HFFc6 (cell line): Measurements from ENCODE around the gene SLIT3. TPM values are rescaled to one million over a fixed set of nuclear protein-coding genes. Genes with fewer than 3 reads are reported as not detected.

Experiments
- DNase-seq: peaks from one replicate; pipeline ENCODE4 v3.0.0-alpha.2; 2018
- H3K27ac Mint-ChIP-seq: 2 replicates; pipeline ENCODE4 v1.8.0; 2020; ENCODE audit warnings: mild to moderate bottlenecking, mixed read lengths
- H3K27me3 Mint-ChIP-seq: 2 replicates; pipeline ENCODE4 v1.8.0; 2021; ENCODE audit warnings: mild to moderate bottlenecking, moderate library complexity, mixed read lengths; ENCODE audit not compliant: insufficient read depth
- H3K36me3 Mint-ChIP-seq: 2 replicates; pipeline ENCODE4 v1.8.0; 2021; ENCODE audit warnings: low read depth, mixed read lengths
- H3K4me1 Mint-ChIP-seq: 2 replicates; pipeline ENCODE4 v1.8.0; 2020; ENCODE audit warnings: low read depth, mixed read lengths
- H3K4me3 Mint-ChIP-seq: 2 replicates; pipeline ENCODE4 v1.8.0; 2020; ENCODE audit warnings: mild to moderate bottlenecking, moderate library complexity, mixed read lengths
- H3K9me3 Mint-ChIP-seq: 2 replicates; pipeline ENCODE4 v1.8.0; 2020; ENCODE audit warnings: mild to moderate bottlenecking, mixed read lengths
- CTCF ChIP-seq: fragments of 200-600 bp; sonication (generic); IDR thresholded peaks from 2 replicates; pipeline ENCODE4 v1.5.0; 2021; ENCODE audit warnings: antibody characterized with exemption, mild to moderate bottlenecking
- total RNA-seq, 6 experiments: library from RNA; stranded (reverse); fragmentation: NEBNext Ultra II Directional; extraction: Animal tissue kit (Norgen Biotek cat#: 25700); gene quantifications; 2 replicates in 1 of 6; 3 replicates in 5 of 6; pipeline ENCODE4 v1.2.3, GENCODE V29; 2021

The SLIT3 gene
- total RNA-seq, 6 experiments from 2014 or later: 4.2 to 8.3 (median 7.1) TPM

GRCh38 chr5:168766426-168766700 is 534.6 kb downstream of the SLIT3 start:
- peaks cover 10% of the 10 kb centered on the region; the same call in 1 of the 2 replicates for H3K9me3 Mint-ChIP-seq
- H3K27me3 Mint-ChIP-seq: peaks cover 2% of the 10 kb centered on the region
- no peaks in the 10 kb centered on the region for H3K4me1 Mint-ChIP-seq
- TF ChIP-seq CTCF: no peak
- H3K27ac Mint-ChIP-seq: no peak overlapping the region
- H3K36me3 Mint-ChIP-seq: peaks cover 5% of the 10 kb centered on the region; the same call in 1 of the 2 replicates
- no peak for DNase-seq
- H3K4me3 Mint-ChIP-seq: no peak overlapping the region

DNA sequence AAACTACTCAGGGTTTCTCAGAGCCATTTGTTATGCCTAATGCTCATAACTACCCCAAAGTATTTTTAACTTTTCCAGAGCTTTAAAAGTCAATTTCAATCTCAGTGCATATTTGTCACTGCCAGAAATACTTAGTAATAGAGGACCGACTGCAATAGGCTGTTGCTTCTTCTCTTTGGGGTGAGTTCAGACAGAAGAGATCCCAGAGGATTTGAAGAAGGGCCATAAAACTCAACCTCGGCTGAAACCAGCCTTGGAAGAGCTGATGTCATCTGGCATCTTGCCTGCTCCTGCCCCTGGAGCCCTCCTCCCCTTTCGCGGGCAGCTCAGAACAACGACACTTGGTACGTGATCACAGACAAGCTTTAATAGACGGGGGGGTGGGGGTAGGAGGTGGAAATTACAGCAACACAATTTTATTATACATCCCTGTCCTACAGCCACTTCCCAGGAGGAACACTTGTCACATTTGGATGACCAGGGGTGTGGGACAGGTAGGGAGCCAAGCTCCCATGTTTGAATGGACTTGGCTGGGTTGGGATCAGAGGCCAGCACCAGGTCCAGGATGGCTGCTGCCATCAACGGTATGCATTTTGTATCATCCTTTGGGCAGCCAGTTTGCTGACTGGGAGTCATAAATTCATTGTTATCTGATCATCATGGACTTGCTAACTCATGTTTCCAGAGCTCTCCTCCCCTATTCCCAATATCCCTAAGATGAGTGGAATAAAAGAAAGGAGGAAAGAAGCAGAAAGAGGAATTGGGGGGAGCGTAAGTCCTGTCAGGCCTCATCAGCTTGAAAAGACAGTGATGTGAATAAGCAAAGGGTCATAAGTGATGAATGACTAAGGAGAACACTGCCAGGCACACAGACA is 535.2 kb downstream of the SLIT3 start:
- no peak for DNase-seq
- Mint-ChIP-seq H3K27ac (no peak overlapping the region), H3K27me3 (peaks cover 2% of the 10 kb centered on the region)

GRCh38 chr5:168765086-168765550 is 535.8 kb downstream of the SLIT3 start:
- H3K4me1 Mint-ChIP-seq: no peaks in the 10 kb centered on the region
- H3K9me3 Mint-ChIP-seq: peaks cover 10% of the 10 kb centered on the region; the same call in 1 of the 2 replicates
- no peak overlapping the region for H3K27ac Mint-ChIP-seq
- TF ChIP-seq CTCF: no peak
- H3K27me3 Mint-ChIP-seq: peaks cover 2% of the 10 kb centered on the region
- H3K4me3 Mint-ChIP-seq: no peak overlapping the region
- no peak for DNase-seq
- peaks cover 5% of the 10 kb centered on the region; the same call in 1 of the 2 replicates for H3K36me3 Mint-ChIP-seq

More for the DNA sequence above, 535.2 kb downstream of the SLIT3 start:
- H3K4me3 Mint-ChIP-seq: no peak overlapping the region
- H3K4me1 Mint-ChIP-seq: no peaks in the 10 kb centered on the region
- H3K36me3 Mint-ChIP-seq: peaks cover 5% of the 10 kb centered on the region; the same call in 1 of the 2 replicates
- no peak for TF ChIP-seq CTCF
- peaks cover 10% of the 10 kb centered on the region; the same call in 1 of the 2 replicates for H3K9me3 Mint-ChIP-seq

GRCh38 chr5:168756453-168757391 is 544.2 kb downstream of the SLIT3 start:
- Mint-ChIP-seq H3K4me3 (no peak overlapping the region), H3K9me3 (no peaks in the 10 kb centered on the region), H3K27ac (no peak overlapping the region), H3K36me3 (no peaks in the 10 kb centered on the region), H3K4me1 (no peaks in the 10 kb centered on the region), H3K27me3 (peaks cover 4% of the 10 kb centered on the region)
- TF ChIP-seq CTCF: no peak
- no peak for DNase-seq

DNA sequence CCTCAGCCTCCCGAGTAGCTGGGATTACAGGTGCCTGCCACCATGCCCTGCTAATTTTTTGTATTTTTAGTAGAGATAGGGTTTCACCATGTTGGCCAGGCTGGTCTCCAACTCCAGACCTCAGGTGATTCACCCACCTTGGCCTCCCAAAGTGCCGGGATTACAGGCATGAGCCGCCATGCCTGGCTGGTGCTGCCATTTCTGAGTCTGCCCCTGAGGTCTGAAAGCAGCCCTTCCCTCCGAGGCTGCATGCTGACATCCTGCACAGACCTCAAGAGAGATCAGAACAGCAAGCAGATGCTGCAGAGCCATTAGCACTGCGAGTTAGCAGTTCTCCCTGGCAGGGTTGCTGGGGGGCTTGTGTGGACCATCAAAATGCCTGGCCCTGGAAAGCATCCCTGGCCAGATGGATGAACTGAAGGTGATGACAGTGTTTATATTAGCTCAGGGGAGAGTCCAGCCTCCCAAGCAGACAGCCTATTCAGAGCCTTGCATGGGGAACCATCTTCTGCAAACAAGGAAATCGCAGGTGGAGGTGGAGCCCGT is 545.3 kb downstream of the SLIT3 start:
- Mint-ChIP-seq H3K9me3 (no peaks in the 10 kb centered on the region), H3K4me1 (no peaks in the 10 kb centered on the region), H3K27ac (no peak overlapping the region), H3K27me3 (peaks cover 4% of the 10 kb centered on the region), H3K36me3 (no peaks in the 10 kb centered on the region), H3K4me3 (no peak overlapping the region)
- no peak for DNase-seq
- no peak for TF ChIP-seq CTCF
